K562 (cell line): ENCODE results near the gene STRN3. TPM values are rescaled to one million over a fixed set of nuclear protein-coding genes. Genes with fewer than 3 reads are reported as not detected.
A peak's percentile ranks its signal among the peaks of the same experiment; 100 is the strongest.

Experiments used
- ASH1L ChIP-seq: fragments of 450-650 bp; IDR thresholded peaks from 2 replicates; pipeline ENCODE4 v1.6.1; 2018; ENCODE audit warnings: borderline replicate concordance, mild to moderate bottlenecking, low read depth; ENCODE audit not compliant: partially characterized antibody
- BRD9 ChIP-seq: fragments of 450-650 bp; IDR thresholded peaks from 2 replicates; pipeline ENCODE4 v1.6.1; 2018; ENCODE audit warnings: low read depth; ENCODE audit not compliant: partially characterized antibody
- CCNT2 ChIP-seq: IDR thresholded peaks from 2 replicates; pipeline ENCODE4 v1.6.1; 2011; ENCODE audit warnings: borderline replicate concordance, low read depth, mild to moderate bottlenecking, moderate library complexity, mixed read lengths, low read length; ENCODE audit not compliant: insufficient read length; ENCODE audit errors: extremely low read depth
- ETS2 ChIP-seq: IDR thresholded peaks from 2 replicates; pipeline ENCODE4 v1.6.1; 2016; ENCODE audit warnings: borderline replicate concordance, missing genetic modification characterization, mild to moderate bottlenecking, moderate library complexity, missing compliant biosample characterization; ENCODE audit not compliant: poor library complexity, severe bottlenecking
- HOXB6 ChIP-seq: fragments of 250-450 bp; sonication (Bioruptor Pico); IDR thresholded peaks from 2 replicates; pipeline ENCODE4 v1.5.1; 2022; ENCODE audit warnings: mild to moderate bottlenecking, borderline replicate concordance
- HSF4 ChIP-seq: fragments of 250-450 bp; sonication (Bioruptor Pico); IDR thresholded peaks from 2 replicates; pipeline ENCODE4 v2.1.2; 2022; ENCODE audit warnings: mild to moderate bottlenecking, moderate library complexity, borderline replicate concordance
- PML ChIP-seq: IDR thresholded peaks from 2 replicates; pipeline ENCODE4 v1.6.1; 2012; ENCODE audit warnings: low read length, inconsistent platforms
- RBM34 ChIP-seq: fragments of 200-400 bp; formaldehyde crosslinking; IDR thresholded peaks from 2 replicates; pipeline ENCODE4 v1.6.1; 2018; ENCODE audit warnings: low read length, borderline replicate concordance; ENCODE audit not compliant: insufficient read depth
- SIRT6 ChIP-seq: IDR thresholded peaks from one replicate; pipeline ENCODE4 v1.6.1; 2012; ENCODE audit warnings: low read depth, mild to moderate bottlenecking, control low read depth, inconsistent platforms, low read length, moderate library complexity
- TEAD1 ChIP-seq, 2 experiments: fragments of 450-650 bp in 1 of 2; sonication (generic) in 1 of 2; formaldehyde crosslinking; IDR thresholded peaks; 2 replicates each; pipeline versions ENCODE4 v1.4.0 to v1.8.0; 2020 to 2022; ENCODE audit warnings: mild to moderate bottlenecking in 2 of 2, missing genetic modification reagents in 1 of 2
- ZC3H11A ChIP-seq: IDR thresholded peaks from 2 replicates; pipeline ENCODE4 v1.6.1; 2012; ENCODE audit warnings: low read depth, low read length, improper control_type of control experiment
- ZFP1 ChIP-seq: fragments of 450-650 bp; formaldehyde crosslinking; IDR thresholded peaks from 2 replicates; pipeline ENCODE4 v1.4.0; 2020; ENCODE audit warnings: mild to moderate bottlenecking, mixed read lengths
- ZNF134 ChIP-seq: fragments of 250-450 bp; sonication (Bioruptor Pico); conservative IDR thresholded peaks from 2 replicates; pipeline ENCODE4 v1.4.0; 2020
- ZNF280A ChIP-seq: fragments of 450-650 bp; IDR thresholded peaks from 2 replicates; pipeline ENCODE4 v1.6.1; 2018; ENCODE audit warnings: mild to moderate bottlenecking, low read depth; ENCODE audit not compliant: partially characterized antibody
- ZNF407 ChIP-seq: fragments of 450-650 bp; IDR thresholded peaks from 2 replicates; pipeline ENCODE4 v1.6.1; 2016; ENCODE audit warnings: low read depth
- ZNF766 ChIP-seq: fragments of 200-800 bp; sonication (Bioruptor generic); conservative IDR thresholded peaks from 2 replicates; pipeline ENCODE4 v1.6.1; 2016; ENCODE audit warnings: missing genetic modification characterization, missing compliant biosample characterization
- polyA plus RNA-seq, 8 experiments: library from polyadenylated mRNA; depleted of rRNA in 4 of 8; stranded (reverse) in 5 of 8; unstranded in 3 of 8; fragments of >200 nt; fragmentation: Nextera tagmentation in 2 of 8; fragmentation: Illumina TruSeq in 1 of 8; extraction: Ambion mirVana in 2 of 8; extraction: Trizol in 1 of 8; gene quantifications; 2 replicates each; pipeline versions ENCODE4 v1.2.1 to v1.2.3, GENCODE V29; 2011 to 2014; ENCODE audit warnings: inconsistent platforms in 1 of 8, missing spikeins in 1 of 8
- total RNA-seq, 7 experiments: library from RNA; depleted of rRNA in 6 of 7; stranded (reverse); fragments of >200 nt in 6 of 7; fragmentation: Illumina TruSeq in 2 of 7; extraction: Trizol in 2 of 7; gene quantifications; 2 replicates each; pipeline versions ENCODE4 v1.2.1 to v1.2.3, GENCODE V29; 2011 to 2021; ENCODE audit warnings: low replicate concordance in 1 of 7
- TF ChIP-seq, protein P1 (sequence below): fragments of 450-650 bp; formaldehyde crosslinking; IDR thresholded peaks from 2 replicates; pipeline ENCODE4 v1.4.0; 2022; ENCODE audit warnings: mild to moderate bottlenecking, moderate library complexity

STRN3 gene
- total and polyA plus RNA-seq, 9 of the 15 experiments (the other 6 are each of a cell fraction or from before 2014, with no cell fraction given) = 5.9 to 29.1 (median 16.0) TPM

GRCh38 chr14:31025367-31026076 lies 657 bp downstream of the STRN3 start, which contains the start of gene AP4S1 (continued):
- TF ChIP-seq ZNF407 (0 out of 2 replicates have a peak, but pooled peaks have one; percentile 15), PML (no peak), ASH1L (no peak), SIRT6 (no peak), RBM34 (no peak), ZNF134 (CRISPR knock-in tag) (no peak), ZFP1 (no peak), HSF4 (no peak), ZC3H11A (no peak), ETS2 (tag) (no peak), TEAD1 (CRISPR knock-in tag; IDR thresholded peaks at IDR 0.05) (no peak), ZNF766 (CRISPR knock-in tag) (no peak), CCNT2 (no peak), BRD9 (no peak), HOXB6 (CRISPR knock-in tag) (no peak), ZNF280A (no peak)
- TF ChIP-seq, protein P1, sequence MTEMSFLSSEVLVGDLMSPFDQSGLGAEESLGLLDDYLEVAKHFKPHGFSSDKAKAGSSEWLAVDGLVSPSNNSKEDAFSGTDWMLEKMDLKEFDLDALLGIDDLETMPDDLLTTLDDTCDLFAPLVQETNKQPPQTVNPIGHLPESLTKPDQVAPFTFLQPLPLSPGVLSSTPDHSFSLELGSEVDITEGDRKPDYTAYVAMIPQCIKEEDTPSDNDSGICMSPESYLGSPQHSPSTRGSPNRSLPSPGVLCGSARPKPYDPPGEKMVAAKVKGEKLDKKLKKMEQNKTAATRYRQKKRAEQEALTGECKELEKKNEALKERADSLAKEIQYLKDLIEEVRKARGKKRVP (CRISPR knock-in tag) = no peak
